HG02852 (cell line): Measurements from ENCODE around the gene DCXR.

Source experiments
- ATAC-seq: cut with Tn5 transposase; IDR thresholded peaks from one replicate; pipeline ENCODE4 v1.9.1; 2021; ENCODE audit warnings: mild to moderate bottlenecking, moderate library complexity; ENCODE audit not compliant: unreplicated experiment

Gene DCXR

GRCh38 chr17:82024859-82025258, 12.6 kb downstream of the DCXR start:
- no peak for ATAC-seq

- ATAC-seq: peak; percentile 2
Measured at GRCh38 chr17:82023447-82024241, 13.9 kb downstream of the DCXR start.

GRCh38 chr17:82022981-82023446, 14.5 kb downstream of the DCXR start, which contains the start of gene LRRC45:
LRRC45 (plus strand) TSS chr17:82023305; CDS start chr17:82023644, 339 bp downstream.
- peak; percentile 87 for ATAC-seq

- peak; percentile 6 for ATAC-seq
Measured at GRCh38 chr17:82022310-82022980, 15.1 kb downstream of the DCXR start, which contains the start of gene CENPX. CENPX (minus strand) TSS chr17:82022878; CDS start chr17:82022861, 17 bp downstream.

GRCh38 chr17:82021900-82022309, 15.6 kb downstream of the DCXR start:
- ATAC-seq: no peak

GRCh38 chr17:82021107-82021899, 16.2 kb downstream of the DCXR start:
- no peak for ATAC-seq

- ATAC-seq: no peak
Measured at GRCh38 chr17:82020572-82021106, 16.9 kb downstream of the DCXR start.

GRCh38 chr17:82019690-82020571, 17.6 kb downstream of the DCXR start:
- ATAC-seq: no peak

GRCh38 chr17:82018989-82019689, 18.4 kb downstream of the DCXR start:
- ATAC-seq: no peak

- ATAC-seq: no peak
Measured at GRCh38 chr17:82018152-82018988, 19.1 kb downstream of the DCXR start.

GRCh38 chr17:82017612-82018151, 19.8 kb downstream of the DCXR start:
- no peak for ATAC-seq

- no peak for ATAC-seq
Measured at GRCh38 chr17:82016875-82017459, 20.5 kb downstream of the DCXR start.

- no peak for ATAC-seq
Measured at GRCh38 chr17:82016061-82016874, 21.2 kb downstream of the DCXR start.

- ATAC-seq: no peak
Measured at GRCh38 chr17:82015311-82015971, 22.1 kb downstream of the DCXR start.

- ATAC-seq: no peak
Measured at GRCh38 chr17:82014971-82015310, 22.6 kb downstream of the DCXR start.

GRCh38 chr17:82014432-82014831, 23.1 kb downstream of the DCXR start:
- ATAC-seq: no peak
